Lung (tissue), 12 donors: ENCODE results near the gene MCRIP2. TPM values are rescaled to one million over a fixed set of nuclear protein-coding genes. Genes with fewer than 3 reads are reported as not detected.

ENCODE experiments used
- ATAC-seq: fragments of 200-7000 bp; cut with Tn5 transposase; one replicate; pipeline ENCODE4 v1.9.1; 2020; ENCODE audit warnings: moderate number of reproducible peaks; ENCODE audit not compliant: insufficient read depth, low FRiP score
- DNase-seq, 3 donors: peaks; one replicate each; pipeline ENCODE4 v3.0.0-alpha.2; 2013 to 2017
- H3K27ac ChIP-seq, 2 donors: one replicate each; pipeline ENCODE4 v1.5.1; 2013; ENCODE audit warnings: mild to moderate bottlenecking in 2 of 2, moderate library complexity in 2 of 2, control low read depth in 1 of 2, inconsistent platforms in 1 of 2, low read depth in 1 of 2, low read length in 1 of 2
- H3K27me3 ChIP-seq, 3 donors: one replicate each; pipeline ENCODE4 v1.5.1; 2013; ENCODE audit warnings: low read length in 2 of 3; ENCODE audit not compliant: control insufficient read depth in 3 of 3, insufficient read depth in 3 of 3
- H3K36me3 ChIP-seq, 4 donors: one replicate each; pipeline ENCODE4 v1.5.1; 2013; ENCODE audit warnings: low read length in 4 of 4, mild to moderate bottlenecking in 1 of 4, moderate library complexity in 1 of 4; ENCODE audit not compliant: control insufficient read depth in 4 of 4, insufficient read depth in 4 of 4
- H3K4me1 ChIP-seq, 5 donors: one replicate each; pipeline ENCODE4 v1.5.1; 2013; ENCODE audit warnings: low read length in 5 of 5, mild to moderate bottlenecking in 2 of 5, moderate library complexity in 1 of 5; ENCODE audit not compliant: control insufficient read depth in 5 of 5, insufficient read depth in 5 of 5
- H3K4me3 ChIP-seq: one replicate; pipeline ENCODE4 v1.5.1; 2013; ENCODE audit warnings: mild to moderate bottlenecking, control low read depth, moderate library complexity
- H3K9ac ChIP-seq, 2 donors: one replicate each; pipeline ENCODE4 v1.5.1; 2013; ENCODE audit warnings: low read length in 2 of 2, control low read depth in 1 of 2; ENCODE audit not compliant: insufficient read depth in 1 of 2
- H3K9me3 ChIP-seq, 4 donors: one replicate each; pipeline ENCODE4 v1.5.1; 2013; ENCODE audit warnings: low read length in 3 of 4, mild to moderate bottlenecking in 1 of 4, moderate library complexity in 1 of 4; ENCODE audit not compliant: control insufficient read depth in 4 of 4, insufficient read depth in 3 of 4
- WGBS, 2 donors: extraction: QIAGEN DNeasy Blood & Tissue Kit; methylation state at CpG; one replicate each; pipeline ENCODE4 v1.1.7; 2013; 5-methylcytosine and 5-hydroxymethylcytosine counted together
- polyA plus RNA-seq, 2 donors: library from polyadenylated mRNA; stranded (reverse); fragments of 200-250 nt; gene quantifications; one replicate each; pipeline ENCODE4 v1.2.1, GENCODE V29; 2013
- total RNA-seq, 2 donors: library from RNA; depleted of rRNA in 1 of 2; stranded (reverse); fragments of >200 nt in 1 of 2; gene quantifications; one replicate each; pipeline ENCODE4 v1.2.1, GENCODE V29; 2014 to 2021
- TF ChIP-seq, protein P1 (sequence below): IDR thresholded peaks from 2 replicates; pipeline ENCODE4 v1.5.1; 2012; ENCODE audit warnings: mild to moderate bottlenecking; ENCODE audit errors: control extremely low read depth, extremely low read depth
- donor health status: control.
- donor health status: control.
- donor health status: Bipolar disorder and iron deficiency.
- donor health status: healthy.
- donor health status: DM: yes; HTN: yes; CAD: no.

MCRIP2 gene
- total and polyA plus RNA-seq, 4 donors, result 9.1 to 109 (median 53.3) TPM

DNA sequence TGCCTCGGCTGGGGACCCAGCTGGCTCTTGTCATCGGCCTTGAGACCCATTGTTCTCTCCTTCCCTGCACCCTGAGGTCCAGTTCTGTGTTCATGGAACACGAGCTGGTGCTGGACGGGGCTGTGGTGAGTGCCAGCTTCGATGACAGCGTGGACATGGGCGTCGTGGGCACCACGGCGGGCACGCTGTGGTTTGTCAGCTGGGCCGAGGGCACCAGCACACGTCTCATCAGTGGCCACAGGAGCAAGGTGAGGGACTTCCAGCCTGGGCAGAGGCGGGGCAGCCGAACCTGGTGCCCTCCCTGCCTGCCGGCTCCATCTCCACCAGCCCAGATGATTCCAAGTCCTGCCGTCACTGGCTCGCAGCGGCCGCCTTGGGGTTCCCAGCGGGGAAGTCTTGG, 21.0 kb downstream of the MCRIP2 start:
- TF ChIP-seq, protein P1, sequence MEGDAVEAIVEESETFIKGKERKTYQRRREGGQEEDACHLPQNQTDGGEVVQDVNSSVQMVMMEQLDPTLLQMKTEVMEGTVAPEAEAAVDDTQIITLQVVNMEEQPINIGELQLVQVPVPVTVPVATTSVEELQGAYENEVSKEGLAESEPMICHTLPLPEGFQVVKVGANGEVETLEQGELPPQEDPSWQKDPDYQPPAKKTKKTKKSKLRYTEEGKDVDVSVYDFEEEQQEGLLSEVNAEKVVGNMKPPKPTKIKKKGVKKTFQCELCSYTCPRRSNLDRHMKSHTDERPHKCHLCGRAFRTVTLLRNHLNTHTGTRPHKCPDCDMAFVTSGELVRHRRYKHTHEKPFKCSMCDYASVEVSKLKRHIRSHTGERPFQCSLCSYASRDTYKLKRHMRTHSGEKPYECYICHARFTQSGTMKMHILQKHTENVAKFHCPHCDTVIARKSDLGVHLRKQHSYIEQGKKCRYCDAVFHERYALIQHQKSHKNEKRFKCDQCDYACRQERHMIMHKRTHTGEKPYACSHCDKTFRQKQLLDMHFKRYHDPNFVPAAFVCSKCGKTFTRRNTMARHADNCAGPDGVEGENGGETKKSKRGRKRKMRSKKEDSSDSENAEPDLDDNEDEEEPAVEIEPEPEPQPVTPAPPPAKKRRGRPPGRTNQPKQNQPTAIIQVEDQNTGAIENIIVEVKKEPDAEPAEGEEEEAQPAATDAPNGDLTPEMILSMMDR, result no peak
- no peaks in the 10 kb centered on the region for H3K9me3 ChIP-seq
- no peak for DNase-seq
- H3K4me3 ChIP-seq, result no peak overlapping the region
- peaks cover 0 to 11% (median 3%) of the 10 kb centered on the region in 5 donors for H3K4me1 ChIP-seq
- H3K9ac ChIP-seq, result no peak overlapping the region
- H3K36me3 ChIP-seq, result peaks cover 0 to 11% (median 0%) of the 10 kb centered on the region in 4 donors
- no peak for ATAC-seq
- no peaks in the 10 kb centered on the region for H3K27me3 ChIP-seq
- no peak overlapping the region for H3K27ac ChIP-seq
- 95 to 96% methylated on average over 20 to 21 of the region's 21 CpGs for WGBS, 2 donors

DNA sequence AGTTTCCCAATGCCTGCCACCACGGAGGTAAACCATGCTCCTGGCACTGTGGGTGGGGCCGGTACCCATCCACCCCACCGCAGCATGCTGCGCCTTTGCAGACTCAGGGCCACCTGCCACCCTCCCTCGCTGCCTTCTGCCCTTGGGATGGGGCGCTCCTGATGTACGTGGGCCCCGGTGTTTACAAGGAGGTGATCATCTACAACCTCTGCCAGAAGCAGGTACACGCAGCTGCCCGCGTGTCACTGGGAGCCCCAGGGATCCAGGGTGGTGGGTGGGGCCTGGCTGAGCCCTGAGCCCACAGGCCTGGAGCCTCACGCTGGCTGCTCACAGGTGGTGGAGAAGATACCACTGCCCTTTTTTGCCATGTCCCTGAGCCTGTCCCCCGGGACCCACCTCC, 24.9 kb downstream of the MCRIP2 start:
- TF ChIP-seq, protein P1, result no peak
- Histone ChIP-seq H3K9ac (no peak overlapping the region), H3K9me3 (no peaks in the 10 kb centered on the region), H3K36me3 (peaks cover 0 to 22% (median 9%) of the 10 kb centered on the region in 4 donors), H3K4me3 (no peak overlapping the region), H3K4me1 (peaks cover 0 to 15% (median 3%) of the 10 kb centered on the region in 5 donors), H3K27me3 (no peaks in the 10 kb centered on the region), H3K27ac (no peak overlapping the region)
- ATAC-seq, result no peak
- no peak for DNase-seq
- WGBS, 2 donors, result 89 to 95% methylated on average over 13 of the region's 13 CpGs

DNA sequence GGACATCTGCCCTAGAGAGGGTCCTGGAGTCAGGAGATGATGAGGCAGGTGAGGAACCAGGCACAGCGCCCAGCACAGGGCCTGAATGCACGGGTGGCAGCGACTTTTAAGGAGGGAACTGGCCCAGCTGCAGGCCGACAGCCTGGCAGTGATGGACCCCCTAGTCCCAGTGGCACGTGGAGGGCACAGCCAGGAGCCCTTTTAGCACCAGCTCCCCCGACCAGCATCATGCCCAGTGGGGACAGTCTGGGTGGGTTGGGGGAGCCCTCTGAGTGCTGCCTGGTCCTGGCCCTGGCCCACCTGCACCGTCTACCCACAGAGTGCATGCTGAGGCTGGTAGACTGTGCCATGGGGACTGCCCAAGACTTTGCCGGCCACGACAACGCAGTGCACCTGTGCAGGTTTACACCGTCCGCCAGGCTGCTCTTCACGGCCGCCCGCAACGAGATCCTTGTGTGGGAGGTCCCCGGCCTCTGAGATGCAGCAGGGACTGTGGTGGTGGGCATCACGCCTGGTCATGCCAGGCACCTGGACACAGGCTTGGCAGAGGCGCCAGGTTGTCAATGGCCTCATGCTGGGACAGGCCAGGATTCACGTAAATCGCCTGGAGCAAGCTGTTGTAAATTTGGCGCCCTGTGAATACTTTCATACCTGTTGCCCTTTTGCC, 25.6 kb downstream of the MCRIP2 start:
- 88 to 90% methylated on average over 22 of the region's 22 CpGs for WGBS, 2 donors

More for the DNA sequence above, 25.6 kb downstream of the MCRIP2 start:
- Histone ChIP-seq H3K4me1 (peaks cover 0 to 15% (median 3%) of the 10 kb centered on the region in 5 donors), H3K27ac (no peak overlapping the region), H3K9ac (no peak overlapping the region), H3K4me3 (no peak overlapping the region), H3K27me3 (no peaks in the 10 kb centered on the region), H3K9me3 (no peaks in the 10 kb centered on the region), H3K36me3 (peaks cover 2 to 29% (median 12%) of the 10 kb centered on the region in 4 donors)
- ATAC-seq, result no peak
- TF ChIP-seq, protein P1, result no peak
- DNase-seq, result no peak
